Activated CD4-positive, alpha-beta T cell treated with anti-CD3 and anti-CD28 coated beads for 48 hours (primary cell): ENCODE results near the gene EME1.
"Not testable (repeated sequence)": the region's sequence is repeated elsewhere in the genome, so short reads cannot be mapped to it uniquely, and the experiment has no call there.

ENCODE experiments used
- DNase-seq: peaks from one replicate; pipeline ENCODE4 v3.0.0-alpha.2; 2020

EME1 gene

GRCh38 chr17:50426814-50427787 lies 54.1 kb downstream of the EME1 start:
- DNase-seq = peak; percentile 31

- DNase-seq = not testable (repeated sequence)
These were observed 55.1 kb downstream of the EME1 start for GRCh38 chr17:50428126-50428525.

- DNase-seq = no peak
These were observed 55.9 kb downstream of the EME1 start for GRCh38 chr17:50428831-50429424.

GRCh38 chr17:50429793-50430192 lies 56.8 kb downstream of the EME1 start:
- DNase-seq = no peak
